ENCODE results near the gene SLC19A1. TPM values are rescaled to one million over a fixed set of nuclear protein-coding genes. Genes with fewer than 3 reads are reported as not detected.

SLC19A1 gene
- total RNA-seq, 4 donors from 2014 or later = 1.8 to 9.6 (median 2.1) TPM

DNA sequence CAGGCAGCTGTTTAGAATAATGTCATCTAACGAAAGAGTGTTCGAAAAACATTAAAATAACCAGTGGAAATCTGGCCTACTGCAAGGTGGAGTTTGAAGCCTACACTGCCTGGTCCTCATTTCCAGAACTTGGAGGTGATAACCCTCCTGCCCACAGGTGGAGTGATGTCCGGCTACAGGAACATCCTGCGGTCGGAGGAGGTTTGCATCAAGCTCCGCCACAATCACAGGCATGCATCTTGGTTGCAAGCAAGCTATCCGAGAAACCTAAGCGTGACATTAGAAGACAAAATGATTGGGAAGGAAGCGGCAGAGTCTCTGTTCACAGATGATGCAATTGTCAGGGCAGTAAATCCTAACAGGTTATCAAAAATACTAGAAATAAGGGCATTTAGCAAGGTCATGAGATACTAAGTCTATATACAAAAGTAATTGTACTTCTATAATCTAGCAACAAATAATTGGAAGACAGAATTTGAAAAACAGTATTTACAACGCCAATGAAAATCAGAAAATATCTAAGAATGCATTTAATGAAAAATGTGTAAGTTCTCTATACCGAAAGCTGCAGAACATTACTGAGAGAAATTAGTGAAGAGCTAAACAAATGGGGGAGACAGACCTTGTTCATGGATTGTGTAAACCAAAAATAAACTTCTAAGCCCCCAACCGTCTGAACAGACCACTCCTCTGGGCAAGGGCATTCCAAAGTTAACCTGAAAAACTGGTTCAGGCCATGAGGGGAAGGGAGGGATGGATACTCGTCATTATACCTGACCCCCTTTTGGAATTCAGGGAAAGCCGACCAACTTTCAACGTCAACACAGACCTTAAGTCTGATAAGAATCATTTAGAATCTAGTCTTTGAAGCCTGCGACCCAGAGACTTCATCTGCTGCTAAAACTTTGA, 4.7 kb upstream of the SLC19A1 start:
- no peaks in the 10 kb centered on the region for H3K27me3 ChIP-seq
- DNase-seq (no peak), ATAC-seq (no peak)
- H3K36me3 ChIP-seq = no peaks in the 10 kb centered on the region
- no peak overlapping the region for H3K27ac ChIP-seq
- H3K4me3 ChIP-seq = no peak overlapping the region
- TF ChIP-seq, protein P1, sequence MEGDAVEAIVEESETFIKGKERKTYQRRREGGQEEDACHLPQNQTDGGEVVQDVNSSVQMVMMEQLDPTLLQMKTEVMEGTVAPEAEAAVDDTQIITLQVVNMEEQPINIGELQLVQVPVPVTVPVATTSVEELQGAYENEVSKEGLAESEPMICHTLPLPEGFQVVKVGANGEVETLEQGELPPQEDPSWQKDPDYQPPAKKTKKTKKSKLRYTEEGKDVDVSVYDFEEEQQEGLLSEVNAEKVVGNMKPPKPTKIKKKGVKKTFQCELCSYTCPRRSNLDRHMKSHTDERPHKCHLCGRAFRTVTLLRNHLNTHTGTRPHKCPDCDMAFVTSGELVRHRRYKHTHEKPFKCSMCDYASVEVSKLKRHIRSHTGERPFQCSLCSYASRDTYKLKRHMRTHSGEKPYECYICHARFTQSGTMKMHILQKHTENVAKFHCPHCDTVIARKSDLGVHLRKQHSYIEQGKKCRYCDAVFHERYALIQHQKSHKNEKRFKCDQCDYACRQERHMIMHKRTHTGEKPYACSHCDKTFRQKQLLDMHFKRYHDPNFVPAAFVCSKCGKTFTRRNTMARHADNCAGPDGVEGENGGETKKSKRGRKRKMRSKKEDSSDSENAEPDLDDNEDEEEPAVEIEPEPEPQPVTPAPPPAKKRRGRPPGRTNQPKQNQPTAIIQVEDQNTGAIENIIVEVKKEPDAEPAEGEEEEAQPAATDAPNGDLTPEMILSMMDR (IDR thresholded peaks at IDR 0.05 in 4 of 5, conservative IDR thresholded peaks at IDR 0.05 in 1 of 5) = no peak
- TF ChIP-seq POLR2A (IDR thresholded peaks at IDR 0.05) = no peak
- intact Hi-C loops (cut with DNase I; ENCODE audit: low total_unique reads) (no loop called here), in situ Hi-C loops (cut with MboI; ENCODE audit: low sequenced_read_pairs in 4 of 4) (no loop called here)
- no peaks in the 10 kb centered on the region for H3K9me3 ChIP-seq
- H3K4me1 ChIP-seq = no peaks in the 10 kb centered on the region

- ATAC-seq (no peak), DNase-seq (no peak)
- H3K27me3 ChIP-seq = no peaks in the 10 kb centered on the region
- intact Hi-C loops (cut with DNase I; ENCODE audit: low total_unique reads) (no loop called here), in situ Hi-C loops (cut with MboI; ENCODE audit: low sequenced_read_pairs in 4 of 4) (no loop called here)
- H3K4me3 ChIP-seq = no peak overlapping the region
- no peak overlapping the region for H3K27ac ChIP-seq
- H3K36me3 ChIP-seq = no peaks in the 10 kb centered on the region
- H3K9me3 ChIP-seq = no peaks in the 10 kb centered on the region
- TF ChIP-seq, protein P1 (IDR thresholded peaks at IDR 0.05 in 4 of 5, conservative IDR thresholded peaks at IDR 0.05 in 1 of 5) = no peak
- no peak for TF ChIP-seq POLR2A (IDR thresholded peaks at IDR 0.05)
- peaks cover 0 to 3% of the 10 kb centered on the region in 2 donors for H3K4me1 ChIP-seq
Measured at GRCh38 chr21:45545691-45546531, 3.7 kb upstream of the SLC19A1 start.

- ATAC-seq (no peak), DNase-seq (no peak)
- H3K27ac ChIP-seq = no peak overlapping the region
- peaks cover 0 to 3% of the 10 kb centered on the region in 2 donors for H3K4me1 ChIP-seq
- H3K36me3 ChIP-seq = no peaks in the 10 kb centered on the region
- H3K27me3 ChIP-seq = no peaks in the 10 kb centered on the region
- no peak overlapping the region for H3K4me3 ChIP-seq
- intact Hi-C loops (cut with DNase I; ENCODE audit: low total_unique reads) = no loop called here
- no peaks in the 10 kb centered on the region for H3K9me3 ChIP-seq
- TF ChIP-seq POLR2A (IDR thresholded peaks at IDR 0.05) = no peak
- TF ChIP-seq, protein P1 (IDR thresholded peaks at IDR 0.05 in 4 of 5, conservative IDR thresholded peaks at IDR 0.05 in 1 of 5) = no peak
- in situ Hi-C loops (cut with MboI; ENCODE audit: low sequenced_read_pairs in 4 of 4) = no loop called here
Measured at GRCh38 chr21:45545236-45545570, 3.0 kb upstream of the SLC19A1 start.

GRCh38 chr21:45544449-45545235, 2.4 kb upstream of the SLC19A1 start:
- DNase-seq (no peak), ATAC-seq (no peak)
- Histone ChIP-seq H3K27ac (no peak overlapping the region), H3K4me3 (no peak overlapping the region), H3K36me3 (no peaks in the 10 kb centered on the region), H3K9me3 (no peaks in the 10 kb centered on the region), H3K4me1 (peaks cover 0 to 3% of the 10 kb centered on the region in 2 donors), H3K27me3 (no peaks in the 10 kb centered on the region)
- TF ChIP-seq, protein P1 (IDR thresholded peaks at IDR 0.05 in 4 of 5, conservative IDR thresholded peaks at IDR 0.05 in 1 of 5) = no peak
- no peak for TF ChIP-seq POLR2A (IDR thresholded peaks at IDR 0.05)
- intact Hi-C loops (cut with DNase I; ENCODE audit: low total_unique reads) (no loop called here), in situ Hi-C loops (cut with MboI; ENCODE audit: low sequenced_read_pairs in 4 of 4) (no loop called here)
